WTC11 (cell line): ENCODE data around the gene RIMBP2. TPM values are rescaled to one million over a fixed set of nuclear protein-coding genes. Genes with fewer than 3 reads are reported as not detected.

ENCODE experiments used
- ATAC-seq: fragments of 200-7000 bp; cut with Tn5 transposase; 2 replicates; pipeline ENCODE4 v1.10.0; 2021; ENCODE audit warnings: mild to moderate bottlenecking, moderate library complexity
- CTCF ChIA-PET: fragments of 300-600 bp; sonication (Branson Sonifier 250); formaldehyde crosslinking; loops from one replicate; lab custom pipeline; 2021; ENCODE audit warnings: antibody characterized with exemption; lab: Charles Lee
- POLR2A ChIA-PET: fragments of 350-600 bp; sonication (Branson Sonifier 250); formaldehyde crosslinking; loops from one replicate; lab custom pipeline; 2021; ENCODE audit warnings: antibody characterized with exemption; lab: Charles Lee
- DNase-seq: peaks from one replicate; pipeline ENCODE4 v3.0.0; 2021; ENCODE audit warnings: low spot score
- H3K27ac Mint-ChIP-seq: 2 replicates; pipeline ENCODE4 v1.8.0; 2021; ENCODE audit warnings: mixed read lengths
- H3K27me3 Mint-ChIP-seq: 2 replicates; pipeline ENCODE4 v1.8.0; 2021; ENCODE audit warnings: low read depth, mild to moderate bottlenecking, moderate library complexity, mixed read lengths
- H3K36me3 Mint-ChIP-seq: 2 replicates; pipeline ENCODE4 v1.8.0; 2021; ENCODE audit warnings: mixed read lengths
- H3K4me1 Mint-ChIP-seq: 2 replicates; pipeline ENCODE4 v1.8.0; 2022; ENCODE audit warnings: mixed read lengths
- H3K4me3 Mint-ChIP-seq: 2 replicates; pipeline ENCODE4 v1.8.0; 2021; ENCODE audit warnings: mild to moderate bottlenecking, moderate library complexity, mixed read lengths
- H3K9me3 Mint-ChIP-seq: 2 replicates; pipeline ENCODE4 v1.8.0; 2021; ENCODE audit warnings: mixed read lengths
- ARID4B ChIP-seq: sonication (generic); formaldehyde crosslinking; IDR thresholded peaks from 2 replicates; pipeline ENCODE4 v1.8.0; 2023; ENCODE audit warnings: missing genetic modification reagents, mild to moderate bottlenecking, borderline replicate concordance
- CREM ChIP-seq: sonication (generic); formaldehyde crosslinking; IDR thresholded peaks from 2 replicates; pipeline ENCODE4 v1.8.1; 2022; ENCODE audit warnings: mild to moderate bottlenecking, missing genetic modification reagents, moderate library complexity
- E2F1 ChIP-seq: sonication (generic); formaldehyde crosslinking; IDR thresholded peaks from 2 replicates; pipeline ENCODE4 v1.8.0; 2022; ENCODE audit warnings: mild to moderate bottlenecking, missing genetic modification reagents
- ELF4 ChIP-seq: sonication (generic); formaldehyde crosslinking; IDR thresholded peaks from 2 replicates; pipeline ENCODE4 v1.8.1; 2022; ENCODE audit warnings: low read depth, mild to moderate bottlenecking, moderate library complexity, missing genetic modification reagents
- ESRRA ChIP-seq: sonication (generic); formaldehyde crosslinking; IDR thresholded peaks from 2 replicates; pipeline ENCODE4 v1.8.1; 2022; ENCODE audit warnings: mild to moderate bottlenecking, missing genetic modification reagents, borderline replicate concordance
- GABPB1 ChIP-seq: sonication (generic); formaldehyde crosslinking; IDR thresholded peaks from 2 replicates; pipeline ENCODE4 v1.8.1; 2023; ENCODE audit warnings: mild to moderate bottlenecking, missing genetic modification reagents
- HMGA2 ChIP-seq: fragments of 250-450 bp; sonication (Bioruptor Pico); IDR thresholded peaks from 2 replicates; pipeline ENCODE4 v1.4.0; 2021; ENCODE audit warnings: mild to moderate bottlenecking, moderate library complexity
- HMGXB4 ChIP-seq: sonication (generic); formaldehyde crosslinking; IDR thresholded peaks from 2 replicates; pipeline ENCODE4 v1.8.1; 2023; ENCODE audit warnings: mild to moderate bottlenecking, moderate library complexity, missing genetic modification reagents
- IRF2 ChIP-seq: sonication (generic); formaldehyde crosslinking; IDR thresholded peaks from 2 replicates; pipeline ENCODE4 v1.8.0; 2022; ENCODE audit warnings: low read depth, missing genetic modification reagents, borderline replicate concordance
- JAZF1 ChIP-seq: fragments of 250-450 bp; sonication (Bioruptor Pico); IDR thresholded peaks from 2 replicates; pipeline ENCODE4 v1.9.0; 2021; ENCODE audit warnings: moderate library complexity, mild to moderate bottlenecking, inconsistent platforms
- KAT7 ChIP-seq: sonication (generic); formaldehyde crosslinking; IDR thresholded peaks from 2 replicates; pipeline ENCODE4 v1.8.1; 2023; ENCODE audit warnings: missing genetic modification reagents, mild to moderate bottlenecking, borderline replicate concordance
- MLX ChIP-seq: sonication (generic); formaldehyde crosslinking; IDR thresholded peaks from 2 replicates; pipeline ENCODE4 v1.8.1; 2023; ENCODE audit warnings: mild to moderate bottlenecking, missing genetic modification reagents, moderate library complexity
- MXD4 ChIP-seq: fragments of 250-450 bp; sonication (Bioruptor Pico); IDR thresholded peaks from 2 replicates; pipeline ENCODE4 v1.8.0; 2021; ENCODE audit warnings: mild to moderate bottlenecking, moderate library complexity, borderline replicate concordance
- MYBL2 ChIP-seq: sonication (generic); formaldehyde crosslinking; IDR thresholded peaks from 2 replicates; pipeline ENCODE4 v1.8.1; 2023; ENCODE audit warnings: mild to moderate bottlenecking, moderate library complexity, missing genetic modification reagents
- NFE2L1 ChIP-seq: sonication (generic); formaldehyde crosslinking; IDR thresholded peaks from 2 replicates; pipeline ENCODE4 v1.8.1; 2023; ENCODE audit warnings: missing genetic modification reagents
- NFYB ChIP-seq: sonication (generic); formaldehyde crosslinking; conservative IDR thresholded peaks from 2 replicates; pipeline ENCODE4 v1.8.0; 2022; ENCODE audit warnings: low read depth, missing genetic modification reagents
- SMAD4 ChIP-seq: sonication (generic); formaldehyde crosslinking; IDR thresholded peaks from 2 replicates; pipeline ENCODE4 v1.8.0; 2022; ENCODE audit warnings: mild to moderate bottlenecking, missing genetic modification reagents
- TCF7 ChIP-seq: sonication (generic); formaldehyde crosslinking; IDR thresholded peaks from 2 replicates; pipeline ENCODE4 v1.8.0; 2022; ENCODE audit warnings: mild to moderate bottlenecking, low read depth, missing genetic modification reagents, moderate library complexity
- TEAD1 ChIP-seq: sonication (generic); formaldehyde crosslinking; IDR thresholded peaks from 2 replicates; pipeline ENCODE4 v1.8.0; 2022; ENCODE audit warnings: mild to moderate bottlenecking, missing genetic modification reagents
- USF2 ChIP-seq: sonication (generic); formaldehyde crosslinking; IDR thresholded peaks from 2 replicates; pipeline ENCODE4 v1.8.1; 2023; ENCODE audit warnings: mild to moderate bottlenecking, missing genetic modification reagents, moderate library complexity
- ZNF121 ChIP-seq: sonication (generic); formaldehyde crosslinking; IDR thresholded peaks from 2 replicates; pipeline ENCODE4 v1.8.0; 2023; ENCODE audit warnings: missing genetic modification reagents
- ZNF263 ChIP-seq: sonication (generic); formaldehyde crosslinking; IDR thresholded peaks from 2 replicates; pipeline ENCODE4 v1.8.1; 2022; ENCODE audit warnings: low read depth, mild to moderate bottlenecking, moderate library complexity, missing genetic modification reagents
- total RNA-seq: library from RNA; stranded (reverse); gene quantifications from 3 replicates; pipeline ENCODE4 v1.2.3, GENCODE V29; 2021
- TF ChIP-seq, protein P1 (sequence below): fragments of 250-450 bp; sonication (Bioruptor Pico); IDR thresholded peaks from 2 replicates; pipeline ENCODE4 v1.9.0; 2021; ENCODE audit warnings: moderate library complexity, mild to moderate bottlenecking, inconsistent platforms, borderline replicate concordance
- TF ChIP-seq, protein P2 (sequence below): sonication (generic); formaldehyde crosslinking; IDR thresholded peaks from 2 replicates; pipeline ENCODE4 v1.8.0; 2022; ENCODE audit warnings: mild to moderate bottlenecking, missing genetic modification reagents

Gene RIMBP2
- total RNA-seq, 1 experiment from 2014 or later, result 2.6 TPM

DNA sequence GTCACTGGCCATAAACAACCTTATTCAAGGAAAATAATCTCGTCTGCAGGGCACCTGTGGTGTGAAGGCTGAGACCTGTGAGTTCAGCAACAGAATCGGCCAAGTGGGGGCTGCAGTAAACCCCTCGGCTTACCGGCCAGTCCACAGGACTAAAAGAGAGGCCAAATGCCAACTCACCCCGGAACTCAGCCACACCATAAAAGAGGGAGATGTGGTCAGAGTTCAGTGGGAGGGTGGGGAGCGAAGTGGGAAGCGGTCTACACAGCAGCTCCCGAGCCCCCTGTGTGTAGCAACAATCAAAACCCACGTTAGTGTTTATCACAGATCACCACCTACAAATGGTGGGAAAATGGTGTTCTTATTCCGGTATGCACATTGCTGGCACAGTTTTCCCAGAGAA is 225.4 kb downstream of the RIMBP2 start:
- Mint-ChIP-seq H3K36me3 (peaks cover 3% of the 10 kb centered on the region; the same call in 1 of the 2 replicates), H3K4me3 (no peak overlapping the region), H3K27ac (no peak overlapping the region), H3K27me3 (no peaks in the 10 kb centered on the region; the same call in 1 of the 2 replicates), H3K9me3 (peaks cover 11% of the 10 kb centered on the region), H3K4me1 (no peaks in the 10 kb centered on the region)
- no peak for ATAC-seq
- DNase-seq, result no peak
- POLR2A ChIA-PET, result no interaction called here
- CTCF ChIA-PET, result no interaction called here
- TF ChIP-seq MLX (CRISPR knock-in tag) (no peak), GABPB1 (CRISPR knock-in tag) (no peak), SMAD4 (CRISPR knock-in tag) (no peak), TCF7 (CRISPR knock-in tag) (no peak), HMGXB4 (CRISPR knock-in tag) (no peak), ELF4 (CRISPR knock-in tag) (no peak), CREM (CRISPR knock-in tag) (no peak)
- TF ChIP-seq, protein P1, sequence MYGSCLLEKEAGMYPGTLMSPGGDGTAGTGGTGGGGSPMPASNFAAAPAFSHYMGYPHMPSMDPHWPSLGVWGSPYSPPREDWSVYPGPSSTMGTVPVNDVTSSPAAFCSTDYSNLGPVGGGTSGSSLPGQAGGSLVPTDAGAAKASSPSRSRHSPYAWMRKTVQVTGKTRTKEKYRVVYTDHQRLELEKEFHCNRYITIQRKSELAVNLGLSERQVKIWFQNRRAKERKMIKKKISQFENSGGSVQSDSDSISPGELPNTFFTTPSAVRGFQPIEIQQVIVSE, result no peak

DNA sequence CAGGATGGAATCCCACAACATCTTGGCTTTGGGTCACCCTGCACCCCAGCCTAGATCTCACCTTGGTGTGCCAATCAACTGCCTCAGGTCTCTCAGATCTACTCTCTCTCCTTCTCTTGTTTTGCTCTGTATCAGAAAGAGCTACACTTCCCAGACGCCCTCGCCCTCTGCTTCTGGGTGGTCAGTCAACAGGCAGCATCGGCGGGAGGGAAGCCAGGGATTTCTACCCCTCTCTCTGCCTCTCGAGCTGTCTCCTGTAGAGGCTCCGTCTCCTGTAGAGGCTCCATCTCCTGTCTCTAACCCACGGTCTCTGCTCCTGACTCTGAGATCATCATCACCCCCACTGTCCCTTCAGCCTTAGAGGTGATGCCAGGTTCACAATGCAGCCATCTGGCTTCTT is 226.8 kb downstream of the RIMBP2 start:
- no peak overlapping the region for H3K27ac Mint-ChIP-seq
- peaks cover 11% of the 10 kb centered on the region for H3K9me3 Mint-ChIP-seq
- H3K4me1 Mint-ChIP-seq, result no peaks in the 10 kb centered on the region
- H3K4me3 Mint-ChIP-seq, result no peak overlapping the region
- ChIA-PET CTCF (no interaction called here), POLR2A (no interaction called here)
- peaks cover 3% of the 10 kb centered on the region; the same call in 1 of the 2 replicates for H3K36me3 Mint-ChIP-seq
- TF ChIP-seq E2F1 (CRISPR knock-in tag) (no peak), IRF2 (no peak), NFYB (CRISPR knock-in tag) (no peak), NFE2L1 (no peak), ELF4 (CRISPR knock-in tag) (no peak), JAZF1 (CRISPR knock-in tag) (no peak), MYBL2 (CRISPR knock-in tag) (no peak), ESRRA (CRISPR knock-in tag) (no peak), HMGA2 (CRISPR knock-in tag) (no peak), TCF7 (CRISPR knock-in tag) (no peak), ARID4B (no peak), ZNF263 (CRISPR knock-in tag) (no peak), MXD4 (CRISPR knock-in tag) (no peak), USF2 (CRISPR knock-in tag) (no peak), TEAD1 (CRISPR knock-in tag) (no peak), ZNF121 (CRISPR knock-in tag) (no peak), KAT7 (CRISPR knock-in tag) (no peak)
- TF ChIP-seq, protein P2, sequence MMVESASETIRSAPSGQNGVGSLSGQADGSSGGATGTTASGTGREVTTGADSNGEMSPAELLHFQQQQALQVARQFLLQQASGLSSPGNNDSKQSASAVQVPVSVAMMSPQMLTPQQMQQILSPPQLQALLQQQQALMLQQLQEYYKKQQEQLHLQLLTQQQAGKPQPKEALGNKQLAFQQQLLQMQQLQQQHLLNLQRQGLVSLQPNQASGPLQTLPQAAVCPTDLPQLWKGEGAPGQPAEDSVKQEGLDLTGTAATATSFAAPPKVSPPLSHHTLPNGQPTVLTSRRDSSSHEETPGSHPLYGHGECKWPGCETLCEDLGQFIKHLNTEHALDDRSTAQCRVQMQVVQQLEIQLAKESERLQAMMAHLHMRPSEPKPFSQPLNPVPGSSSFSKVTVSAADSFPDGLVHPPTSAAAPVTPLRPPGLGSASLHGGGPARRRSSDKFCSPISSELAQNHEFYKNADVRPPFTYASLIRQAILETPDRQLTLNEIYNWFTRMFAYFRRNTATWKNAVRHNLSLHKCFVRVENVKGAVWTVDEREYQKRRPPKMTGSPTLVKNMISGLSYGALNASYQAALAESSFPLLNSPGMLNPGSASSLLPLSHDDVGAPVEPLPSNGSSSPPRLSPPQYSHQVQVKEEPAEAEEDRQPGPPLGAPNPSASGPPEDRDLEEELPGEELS (CRISPR knock-in tag), result no peak
- no peaks in the 10 kb centered on the region; the same call in 1 of the 2 replicates for H3K27me3 Mint-ChIP-seq
- ATAC-seq (no peak), DNase-seq (no peak)
